Activated CD4-positive, alpha-beta T cell treated with anti-CD3 and anti-CD28 coated beads, Interleukin-2, amount 50 U/mL, for 24 hours (primary cell): ENCODE data around the gene ADCY6.
A peak's percentile ranks its signal among the peaks of the same experiment; 100 is the strongest.
"Not testable (repeated sequence)": the region's sequence is repeated elsewhere in the genome, so short reads cannot be mapped to it uniquely, and the experiment has no call there.

Experiments used
- DNase-seq, 2 donors: peaks; one replicate each; pipeline ENCODE4 v3.0.0-alpha.2; 2020; ENCODE audit warnings: low read depth in 1 of 2, low spot score in 1 of 2

ADCY6 gene

GRCh38 chr12:48764521-48764920 lies 24.4 kb downstream of the ADCY6 start:
- no peak for DNase-seq

- no peak for DNase-seq
Observed at GRCh38 chr12:48758737-48759136, 30.2 kb downstream of the ADCY6 start.

GRCh38 chr12:48758186-48758585 lies 30.7 kb downstream of the ADCY6 start:
- DNase-seq = no peak

- peak in 1 of 2 donors; percentile 15 for DNase-seq
Observed at GRCh38 chr12:48750769-48751356, 38.0 kb downstream of the ADCY6 start.

GRCh38 chr12:48750215-48750614 lies 38.7 kb downstream of the ADCY6 start:
- no peak for DNase-seq

- DNase-seq = no peak
Observed at GRCh38 chr12:48744251-48745008, 44.5 kb downstream of the ADCY6 start.

- DNase-seq = no peak
Observed at GRCh38 chr12:48739618-48740269, 49.1 kb downstream of the ADCY6 start.

GRCh38 chr12:48736456-48736855 lies 52.4 kb downstream of the ADCY6 start:
- DNase-seq = no peak

- no peak for DNase-seq
Observed at GRCh38 chr12:48728807-48729206, 60.1 kb downstream of the ADCY6 start.

- DNase-seq = not testable (repeated sequence)
Observed at GRCh38 chr12:48720737-48721136, 68.2 kb downstream of the ADCY6 start.

- DNase-seq = not testable (repeated sequence)
Observed at GRCh38 chr12:48720171-48720570, 68.7 kb downstream of the ADCY6 start.

- DNase-seq = not testable (repeated sequence)
Observed at GRCh38 chr12:48719002-48719401, 69.9 kb downstream of the ADCY6 start.

GRCh38 chr12:48717252-48717695 lies 71.6 kb downstream of the ADCY6 start:
- DNase-seq = no peak

GRCh38 chr12:48716493-48717251 lies 72.2 kb downstream of the ADCY6 start, which contains the start of gene CCNT1:
Gene CCNT1, minus strand, starts transcription at chr12:48716707. Its CDS starts 32 bp downstream, at chr12:48716675.
- DNase-seq = peak; percentile 96 to 98
